HCT116 (cell line): ENCODE measurements around the gene ZNF496. TPM values are rescaled to one million over a fixed set of nuclear protein-coding genes. Genes with fewer than 3 reads are reported as not detected.

Experiments used
- ATAC-seq: fragments of 200-7000 bp; cut with Tn5 transposase; 2 replicates; pipeline ENCODE4 v1.9.1; 2020; ENCODE audit warnings: mild to moderate bottlenecking, moderate library complexity
- BruUV-seq: library from RNA; stranded (reverse); fragments of 400-500 nt; replicated peaks from 2 replicates; lab custom pipeline; 2021; lab: Mats Ljungman, UMichigan
- CTCF ChIA-PET: fragments of 300-600 bp; sonication (Branson Sonifier 250); formaldehyde crosslinking; loops from one replicate; lab custom pipeline; 2021; ENCODE audit warnings: antibody characterized with exemption; lab: Charles Lee
- POLR2A ChIA-PET: fragments of 300-600, 350-600 bp; sonication (Branson Sonifier 250); formaldehyde crosslinking; loops from one replicate; lab custom pipeline; 2021; ENCODE audit warnings: antibody characterized with exemption; lab: Charles Lee
- RAD21 ChIA-PET, 2 experiments: fragments of 300-600 bp; sonication (Branson Sonifier 250); formaldehyde crosslinking; loops; one replicate each; lab custom pipeline; 2023; ENCODE audit warnings: low total read pairs in 2 of 2; ENCODE audit not compliant: uncharacterized antibody in 2 of 2, unreplicated experiment in 2 of 2, low non-redundant PET in 1 of 2; lab: Charles Lee
- DNase-seq: peaks from one replicate; pipeline ENCODE4 v3.0.0-alpha.2; 2010; ENCODE audit warnings: low read depth, low spot score
- H2AFZ ChIP-seq: fragments of 200-600 bp; shearing (Covaris generic), sonication (generic); 2 replicates; pipeline ENCODE4 v1.6.1; 2017; ENCODE audit warnings: low read depth, mixed run types, mixed read lengths, antibody characterized with exemption, low read length; ENCODE audit not compliant: poor library complexity, severe bottlenecking
- H3K27ac ChIP-seq: 2 replicates; pipeline ENCODE4 v1.5.1; 2012; ENCODE audit warnings: low read depth, low read length
- H3K27me3 ChIP-seq: fragments of 200-600 bp; sonication (generic); 2 replicates; pipeline ENCODE4 v1.6.1; 2016; ENCODE audit warnings: mixed run types, low read length, mixed read lengths; ENCODE audit not compliant: insufficient read depth
- H3K36me3 ChIP-seq, 2 experiments: fragments of 200-500 bp in 1 of 2; fragments of 200-600 bp in 1 of 2; sonication (Bioruptor generic) in 1 of 2; sonication (generic) in 1 of 2; 2 replicates each; pipeline versions ENCODE4 v1.5.1 to v1.6.1; 2014 to 2016; ENCODE audit warnings: low read length in 2 of 2, inconsistent platforms in 1 of 2, mixed read lengths in 1 of 2, mixed run types in 1 of 2; ENCODE audit not compliant: insufficient read depth in 2 of 2, control insufficient read depth in 1 of 2
- H3K4me1 ChIP-seq, 2 experiments: fragments of 200-600 bp in 1 of 2; sonication (generic) in 1 of 2; 2 replicates each; pipeline versions ENCODE4 v1.5.1 to v1.6.1; 2012 to 2017; ENCODE audit warnings: low read length in 2 of 2, inconsistent platforms in 1 of 2, mild to moderate bottlenecking in 1 of 2, mixed read lengths in 1 of 2, mixed run types in 1 of 2, moderate library complexity in 1 of 2; ENCODE audit not compliant: insufficient read depth in 2 of 2, control insufficient read depth in 1 of 2
- H3K4me2 ChIP-seq: fragments of 200-600 bp; sonication (generic); 2 replicates; pipeline ENCODE4 v1.6.1; 2017; ENCODE audit warnings: mixed run types, low read length, mixed read lengths
- H3K4me3 ChIP-seq, 2 experiments: fragments of 200-600 bp in 1 of 2; sonication (generic) in 1 of 2; replicated peaks in 1 of 2; 2 replicates each; pipeline ENCODE4 v1.5.1; 2011 to 2016; ENCODE audit warnings: low read length in 2 of 2, control low read depth in 1 of 2, low read depth in 1 of 2, mild to moderate bottlenecking in 1 of 2, mixed read lengths in 1 of 2, mixed run types in 1 of 2
- H3K79me2 ChIP-seq: fragments of 200-600 bp; sonication (generic); 2 replicates; pipeline ENCODE4 v1.6.1; 2017; ENCODE audit warnings: mild to moderate bottlenecking, mixed run types, low read length, moderate library complexity, mixed read lengths; ENCODE audit not compliant: insufficient read depth
- H3K9ac ChIP-seq: fragments of 200-600 bp; sonication (generic); 2 replicates; pipeline ENCODE4 v1.6.1; 2016; ENCODE audit warnings: low read length, mixed read lengths
- H3K9me2 ChIP-seq: fragments of 200-600 bp; sonication (generic), shearing (Covaris generic); 2 replicates; pipeline ENCODE4 v1.6.1; 2017; ENCODE audit warnings: mixed run types, mild to moderate bottlenecking, moderate library complexity; ENCODE audit not compliant: insufficient read depth
- H3K9me3 ChIP-seq, 2 experiments: fragments of 200-500 bp in 1 of 2; fragments of 200-600 bp in 1 of 2; sonication (Bioruptor generic) in 1 of 2; sonication (generic) in 1 of 2; 2 replicates each; pipeline ENCODE4 v1.6.1; 2014 to 2017; ENCODE audit warnings: low read length in 2 of 2, mixed read lengths in 2 of 2, inconsistent platforms in 1 of 2, low read depth in 1 of 2, mild to moderate bottlenecking in 1 of 2, mixed run types in 1 of 2, moderate library complexity in 1 of 2; ENCODE audit not compliant: control insufficient read depth in 1 of 2, insufficient read depth in 1 of 2
- H4K20me1 ChIP-seq: fragments of 200-600 bp; sonication (generic), shearing (Covaris generic); 2 replicates; pipeline ENCODE4 v1.6.1; 2017; ENCODE audit warnings: mixed run types, mild to moderate bottlenecking, moderate library complexity; ENCODE audit not compliant: insufficient read depth
- CBX3 ChIP-seq: IDR thresholded peaks from 2 replicates; pipeline ENCODE4 v1.6.1; 2012; ENCODE audit warnings: low read depth
- CEBPB ChIP-seq: IDR thresholded peaks from 2 replicates; pipeline ENCODE4 v1.6.1; 2012; ENCODE audit warnings: low read depth
- EGR1 ChIP-seq: IDR thresholded peaks from 2 replicates; pipeline ENCODE4 v1.6.1; 2012; ENCODE audit warnings: low read depth
- ELF1 ChIP-seq: IDR thresholded peaks from 2 replicates; pipeline ENCODE4 v1.6.1; 2012; ENCODE audit warnings: low read depth, borderline replicate concordance
- EZH2 ChIP-seq: fragments of 200-600 bp; sonication (generic); IDR thresholded peaks from 2 replicates; pipeline ENCODE4 v1.6.1; 2017; ENCODE audit warnings: antibody characterized with exemption, mixed run types
- EZH2phosphoT487 ChIP-seq: fragments of 200-600 bp; IDR thresholded peaks from 2 replicates; pipeline ENCODE4 v1.6.1; 2018; ENCODE audit warnings: antibody characterized with exemption, borderline replicate concordance
- FOSL1 ChIP-seq: IDR thresholded peaks from 2 replicates; pipeline ENCODE4 v1.6.1; 2012; ENCODE audit warnings: low read depth
- POLR2AphosphoS5 ChIP-seq: IDR thresholded peaks from 2 replicates; pipeline ENCODE4 v1.6.1; 2011; ENCODE audit warnings: mild to moderate bottlenecking, low read depth, low read length, moderate library complexity
- RAD21 ChIP-seq: IDR thresholded peaks from 2 replicates; pipeline ENCODE4 v1.6.1; 2012; ENCODE audit warnings: low read depth, mild to moderate bottlenecking
- SIN3A ChIP-seq: IDR thresholded peaks from 2 replicates; pipeline ENCODE4 v1.6.1; 2012; ENCODE audit warnings: low read depth
- SP1 ChIP-seq: IDR thresholded peaks from 2 replicates; pipeline ENCODE4 v1.6.1; 2012; ENCODE audit warnings: low read depth
- TCF7L2 ChIP-seq: IDR thresholded peaks from 2 replicates; pipeline ENCODE4 v1.7.0; 2011; ENCODE audit warnings: borderline replicate concordance, inconsistent platforms; ENCODE audit not compliant: insufficient read depth, insufficient read length; ENCODE audit errors: extremely low read depth
- YY1 ChIP-seq: IDR thresholded peaks from 2 replicates; pipeline ENCODE4 v1.6.1; 2011; ENCODE audit warnings: low read length, low read depth, moderate library complexity, mild to moderate bottlenecking; ENCODE audit not compliant: insufficient replicate concordance; ENCODE audit errors: extremely low read depth
- ZFX ChIP-seq: fragments of 450-650 bp; IDR thresholded peaks from 2 replicates; pipeline ENCODE4 v1.6.1; 2017
- ZNF274 ChIP-seq: fragments of 200-500 bp; sonication (Bioruptor generic); IDR thresholded peaks from 2 replicates; pipeline ENCODE4 v1.6.1; 2014; ENCODE audit warnings: mild to moderate bottlenecking, low read depth, low read length, inconsistent platforms
- intact Hi-C: fragments of 100-400 bp; cut with micrococcal nuclease; formaldehyde crosslinking; loops from 2 replicates; pipeline ENCODE4 v1.10.0; 2022
- total RNA-seq: library from RNA; stranded (reverse); gene quantifications from one replicate; pipeline ENCODE4 v1.2.1, GENCODE V29; 2021; ENCODE audit not compliant: unreplicated experiment
- TF ChIP-seq, protein P1 (sequence below): IDR thresholded peaks from 2 replicates; pipeline ENCODE4 v1.6.1; 2012
- TF ChIP-seq, protein P2 (sequence below): IDR thresholded peaks from 2 replicates; pipeline ENCODE4 v1.6.1; 2011; ENCODE audit warnings: mild to moderate bottlenecking, low read length, moderate library complexity; ENCODE audit not compliant: insufficient replicate concordance; ENCODE audit errors: extremely low read depth
- TF ChIP-seq, protein P3 (sequence below): IDR thresholded peaks from 2 replicates; pipeline ENCODE4 v1.6.1; 2012

The ZNF496 gene
- total RNA-seq, 1 experiment from 2014 or later: 37.4 TPM

DNA sequence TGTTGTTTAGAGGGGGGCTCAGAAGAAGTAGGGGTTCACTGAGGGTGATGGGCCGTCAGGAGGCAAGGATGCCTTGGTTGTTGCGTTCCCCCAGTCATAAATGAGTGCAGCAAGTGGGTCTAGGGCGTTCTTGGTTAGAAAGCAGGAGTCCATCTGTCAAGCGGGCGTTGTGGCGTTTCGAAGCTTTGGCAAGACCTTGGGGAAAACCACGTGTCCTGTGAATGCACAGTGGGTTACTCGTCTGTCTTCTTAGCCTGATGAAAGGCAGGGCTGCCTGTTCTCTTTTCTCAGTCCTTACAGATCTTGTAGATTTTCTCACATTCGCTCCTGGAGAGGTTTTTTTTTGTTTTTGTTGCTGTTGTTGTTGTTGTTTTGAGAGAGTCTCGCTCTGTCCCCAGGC lies 6.3 kb upstream of the ZNF496 start:
- Histone ChIP-seq H2AFZ (no peak overlapping the region), H3K79me2 (peaks cover 42% of the 10 kb centered on the region), H3K36me3 (no peaks in the 10 kb centered on the region), H3K27me3 (no peaks in the 10 kb centered on the region), H3K4me2 (no peak overlapping the region), H3K9me3 (no peaks in the 10 kb centered on the region), H3K4me1 (peaks cover 12 to 22% of the 10 kb centered on the region in 2 experiments), H3K4me3 (no peak overlapping the region), H3K27ac (no peak overlapping the region), H3K9me2 (no peaks in the 10 kb centered on the region), H4K20me1 (no peaks in the 10 kb centered on the region), H3K9ac (no peak overlapping the region)
- RAD21 ChIA-PET: no interaction called here
- TF ChIP-seq TCF7L2 (no peak), RAD21 (no peak), SP1 (no peak), CEBPB (no peak), EZH2phosphoT487 (no peak), ELF1 (no peak), EZH2 (no peak), ZNF274 (no peak), SIN3A (no peak), EGR1 (no peak), CBX3 (no peak), FOSL1 (no peak), YY1 (no peak), ZFX (no peak), POLR2AphosphoS5 (no peak)
- TF ChIP-seq, protein P1, sequence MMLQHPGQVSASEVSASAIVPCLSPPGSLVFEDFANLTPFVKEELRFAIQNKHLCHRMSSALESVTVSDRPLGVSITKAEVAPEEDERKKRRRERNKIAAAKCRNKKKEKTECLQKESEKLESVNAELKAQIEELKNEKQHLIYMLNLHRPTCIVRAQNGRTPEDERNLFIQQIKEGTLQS: no peak
- TF ChIP-seq, protein P2, sequence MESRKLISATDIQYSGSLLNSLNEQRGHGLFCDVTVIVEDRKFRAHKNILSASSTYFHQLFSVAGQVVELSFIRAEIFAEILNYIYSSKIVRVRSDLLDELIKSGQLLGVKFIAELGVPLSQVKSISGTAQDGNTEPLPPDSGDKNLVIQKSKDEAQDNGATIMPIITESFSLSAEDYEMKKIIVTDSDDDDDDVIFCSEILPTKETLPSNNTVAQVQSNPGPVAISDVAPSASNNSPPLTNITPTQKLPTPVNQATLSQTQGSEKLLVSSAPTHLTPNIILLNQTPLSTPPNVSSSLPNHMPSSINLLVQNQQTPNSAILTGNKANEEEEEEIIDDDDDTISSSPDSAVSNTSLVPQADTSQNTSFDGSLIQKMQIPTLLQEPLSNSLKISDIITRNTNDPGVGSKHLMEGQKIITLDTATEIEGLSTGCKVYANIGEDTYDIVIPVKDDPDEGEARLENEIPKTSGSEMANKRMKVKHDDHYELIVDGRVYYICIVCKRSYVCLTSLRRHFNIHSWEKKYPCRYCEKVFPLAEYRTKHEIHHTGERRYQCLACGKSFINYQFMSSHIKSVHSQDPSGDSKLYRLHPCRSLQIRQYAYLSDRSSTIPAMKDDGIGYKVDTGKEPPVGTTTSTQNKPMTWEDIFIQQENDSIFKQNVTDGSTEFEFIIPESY: no peak
- TF ChIP-seq, protein P3, sequence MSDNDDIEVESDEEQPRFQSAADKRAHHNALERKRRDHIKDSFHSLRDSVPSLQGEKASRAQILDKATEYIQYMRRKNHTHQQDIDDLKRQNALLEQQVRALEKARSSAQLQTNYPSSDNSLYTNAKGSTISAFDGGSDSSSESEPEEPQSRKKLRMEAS: no peak
- POLR2A ChIA-PET: no interaction called here
- no peak for ATAC-seq
- DNase-seq: no peak
- no TSS peak for BruUV-seq
- intact Hi-C loops: no loop called here
- CTCF ChIA-PET: no interaction called here
